Fibroblast of villous mesenchyme (primary cell): ENCODE results near the gene SEC24B. TPM values are rescaled to one million over a fixed set of nuclear protein-coding genes. Genes with fewer than 3 reads are reported as not detected.
A peak's percentile ranks its signal among the peaks of the same experiment; 100 is the strongest.

Experiments used
- DNase-seq: peaks from one replicate; pipeline ENCODE4 v3.0.0-alpha.2; 2010; ENCODE audit warnings: low read depth
- H3K4me3 ChIP-seq: 2 replicates; pipeline ENCODE4 v1.5.1; 2011; ENCODE audit warnings: low read depth, mild to moderate bottlenecking, low read length
- total RNA-seq: library from RNA; depleted of rRNA; stranded (reverse); fragments of >200 nt; gene quantifications from 2 replicates; pipeline ENCODE4 v1.2.3, GENCODE V29; 2012
- TF ChIP-seq, protein P1 (sequence below): IDR thresholded peaks from 2 replicates; pipeline ENCODE4 v1.5.1; 2012; ENCODE audit warnings: low read depth, mild to moderate bottlenecking, low read length; ENCODE audit not compliant: insufficient read depth

The SEC24B gene
- total RNA-seq, 1 donor, result 19.9 TPM

DNA sequence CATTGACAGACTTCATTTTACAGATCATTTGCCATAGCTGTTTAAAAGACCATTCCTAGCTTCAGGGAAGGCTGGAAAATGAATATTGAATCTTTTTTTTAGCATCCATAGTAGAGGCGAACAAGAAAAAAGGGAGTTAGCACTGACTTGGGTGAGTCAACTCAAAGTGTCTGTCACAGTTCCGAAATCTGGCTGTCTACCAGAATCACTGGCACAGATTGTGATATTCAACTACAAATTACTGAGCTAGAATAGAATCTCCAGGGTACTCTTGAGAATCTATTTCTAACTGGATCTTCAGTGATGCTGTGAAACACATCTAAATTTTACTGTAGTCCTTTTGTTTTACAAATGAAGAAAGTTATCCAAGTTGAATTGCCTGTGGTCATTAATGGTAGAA, 31.5 kb downstream of the SEC24B start:
- TF ChIP-seq, protein P1, sequence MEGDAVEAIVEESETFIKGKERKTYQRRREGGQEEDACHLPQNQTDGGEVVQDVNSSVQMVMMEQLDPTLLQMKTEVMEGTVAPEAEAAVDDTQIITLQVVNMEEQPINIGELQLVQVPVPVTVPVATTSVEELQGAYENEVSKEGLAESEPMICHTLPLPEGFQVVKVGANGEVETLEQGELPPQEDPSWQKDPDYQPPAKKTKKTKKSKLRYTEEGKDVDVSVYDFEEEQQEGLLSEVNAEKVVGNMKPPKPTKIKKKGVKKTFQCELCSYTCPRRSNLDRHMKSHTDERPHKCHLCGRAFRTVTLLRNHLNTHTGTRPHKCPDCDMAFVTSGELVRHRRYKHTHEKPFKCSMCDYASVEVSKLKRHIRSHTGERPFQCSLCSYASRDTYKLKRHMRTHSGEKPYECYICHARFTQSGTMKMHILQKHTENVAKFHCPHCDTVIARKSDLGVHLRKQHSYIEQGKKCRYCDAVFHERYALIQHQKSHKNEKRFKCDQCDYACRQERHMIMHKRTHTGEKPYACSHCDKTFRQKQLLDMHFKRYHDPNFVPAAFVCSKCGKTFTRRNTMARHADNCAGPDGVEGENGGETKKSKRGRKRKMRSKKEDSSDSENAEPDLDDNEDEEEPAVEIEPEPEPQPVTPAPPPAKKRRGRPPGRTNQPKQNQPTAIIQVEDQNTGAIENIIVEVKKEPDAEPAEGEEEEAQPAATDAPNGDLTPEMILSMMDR, result no peak
- no peak for DNase-seq
- H3K4me3 ChIP-seq, result no peak overlapping the region

DNA sequence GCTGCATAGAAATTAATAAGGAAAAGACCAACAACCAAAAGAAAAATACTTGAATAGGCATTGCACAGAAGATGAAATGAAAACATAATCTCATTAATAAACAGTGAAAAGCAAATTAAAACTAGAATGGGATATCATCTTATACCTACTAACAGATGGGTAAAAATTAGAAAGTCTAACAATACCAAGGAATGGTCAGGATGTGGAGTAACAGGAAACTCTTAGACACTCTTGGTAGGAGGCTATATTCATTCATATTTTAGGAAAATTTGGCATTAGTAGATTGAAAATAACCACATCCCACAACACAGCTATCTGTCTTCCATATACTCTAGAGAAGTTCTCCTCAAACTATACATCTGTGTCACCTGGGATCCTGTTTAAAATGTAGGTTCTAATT, 36.3 kb downstream of the SEC24B start:
- TF ChIP-seq, protein P1, result no peak

DNA sequence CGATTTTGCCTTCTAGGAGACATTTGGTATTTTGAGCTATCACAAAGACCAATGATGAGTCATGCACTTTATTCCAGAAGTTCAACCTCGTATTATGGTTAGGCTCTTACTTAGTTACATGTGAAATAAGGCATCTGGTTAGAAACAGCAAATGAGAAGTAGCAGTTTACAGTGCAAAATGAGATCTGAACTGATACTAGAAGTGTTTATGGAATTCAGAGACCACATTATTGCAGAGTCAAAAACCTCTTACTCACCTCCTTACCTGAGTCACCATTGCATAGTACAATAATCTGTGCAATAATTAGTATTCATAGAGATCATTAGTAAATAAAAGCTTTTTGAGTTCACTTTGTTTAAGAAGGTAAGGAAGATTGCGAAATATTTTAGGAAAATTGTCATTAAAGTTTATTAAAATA, 38.7 kb downstream of the SEC24B start:
- TF ChIP-seq, protein P1, result no peak
- peak; percentile 84 for DNase-seq
- H3K4me3 ChIP-seq, result no peak overlapping the region

More for the DNA sequence above, 36.3 kb downstream of the SEC24B start:
- DNase-seq, result no peak
- no peak overlapping the region for H3K4me3 ChIP-seq

DNA sequence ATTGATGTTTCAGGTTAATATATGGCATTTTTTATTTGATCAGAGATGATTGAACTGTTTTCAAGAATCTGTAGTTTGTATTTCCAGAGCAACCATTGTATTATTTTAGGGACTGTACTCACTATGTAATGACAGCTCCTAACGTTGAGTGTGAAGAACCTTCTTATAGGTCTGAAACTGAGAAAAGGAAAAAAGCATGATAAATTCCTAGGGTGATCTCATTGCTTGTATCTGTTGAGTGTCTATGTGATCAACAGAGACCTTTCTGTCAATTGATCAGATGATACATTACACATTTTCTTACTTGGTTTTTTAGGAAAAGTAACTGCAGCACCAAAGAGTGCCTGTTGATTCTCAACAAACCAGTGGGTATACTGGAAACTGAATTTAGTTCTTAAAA, 40.2 kb downstream of the SEC24B start:
- TF ChIP-seq, protein P1, result no peak
- no peak overlapping the region for H3K4me3 ChIP-seq
- DNase-seq, result no peak

DNA sequence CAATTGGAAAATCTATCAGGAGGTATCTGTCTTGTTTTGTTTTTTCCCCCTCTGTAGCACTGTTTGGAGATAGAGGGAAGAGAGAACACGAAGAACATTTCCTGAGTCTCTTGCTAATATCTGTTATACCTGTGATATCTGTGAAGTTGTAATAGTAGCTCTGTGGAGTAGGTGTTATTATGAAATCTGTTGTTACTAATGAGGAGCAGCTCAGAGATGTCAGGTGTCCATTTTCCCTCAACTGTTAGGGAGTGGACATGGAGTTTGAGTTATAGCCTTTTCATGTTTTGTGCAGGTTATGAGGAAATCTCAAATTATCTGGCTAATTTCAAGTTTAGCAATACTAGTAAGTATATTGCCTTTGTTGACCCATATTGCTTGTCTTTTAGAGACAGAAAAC, 52.4 kb downstream of the SEC24B start:
- TF ChIP-seq, protein P1, result no peak
- H3K4me3 ChIP-seq, result no peak overlapping the region
- DNase-seq, result no peak

DNA sequence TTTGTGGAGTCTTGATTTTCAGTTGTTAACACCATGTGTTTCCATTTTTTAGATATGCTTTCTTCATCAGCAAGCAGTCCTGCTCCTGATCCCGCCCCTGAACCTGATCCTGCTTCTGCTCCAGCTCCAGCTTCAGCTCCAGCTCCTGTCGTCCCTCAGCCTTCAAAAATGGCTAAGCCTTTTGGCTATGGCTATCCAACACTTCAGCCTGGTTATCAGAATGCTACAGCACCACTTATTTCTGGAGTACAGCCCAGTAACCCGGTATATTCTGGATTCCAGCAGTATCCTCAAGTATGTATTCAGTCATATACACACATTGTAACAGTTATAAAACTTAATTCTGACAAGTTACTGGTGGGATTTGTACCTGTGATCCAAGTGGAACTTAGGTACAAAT, 60.9 kb downstream of the SEC24B start:
- no peak overlapping the region for H3K4me3 ChIP-seq
- TF ChIP-seq, protein P1, result no peak
- no peak for DNase-seq

DNA sequence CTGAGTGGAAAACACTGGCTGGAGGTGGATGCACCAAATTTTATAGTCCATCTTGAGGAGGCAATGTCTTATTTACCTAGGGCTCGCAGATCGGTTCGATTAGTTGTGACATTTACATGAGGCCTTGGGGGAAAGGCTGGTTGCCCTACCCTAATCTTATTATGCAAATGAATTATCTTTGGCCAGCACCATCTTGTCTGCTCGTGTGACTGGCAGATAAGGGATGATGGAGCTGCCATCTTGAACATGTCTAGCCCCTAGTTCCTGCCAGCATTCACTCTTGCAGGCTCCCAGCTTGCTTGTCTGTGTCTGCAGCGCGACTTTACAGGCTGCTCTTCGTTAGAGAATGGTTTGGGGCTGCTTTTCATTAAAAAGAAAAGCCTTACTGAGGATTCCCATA, 61.9 kb downstream of the SEC24B start:
- no peak for DNase-seq
- TF ChIP-seq, protein P1, result no peak
- H3K4me3 ChIP-seq, result no peak overlapping the region
